ENCODE results near the gene STOX2. TPM values are rescaled to one million over a fixed set of nuclear protein-coding genes. Genes with fewer than 3 reads are reported as not detected.

STOX2 gene
- total RNA-seq, 4 donors from 2014 or later: 3.5 to 23.1 (median 7.6) TPM

DNA sequence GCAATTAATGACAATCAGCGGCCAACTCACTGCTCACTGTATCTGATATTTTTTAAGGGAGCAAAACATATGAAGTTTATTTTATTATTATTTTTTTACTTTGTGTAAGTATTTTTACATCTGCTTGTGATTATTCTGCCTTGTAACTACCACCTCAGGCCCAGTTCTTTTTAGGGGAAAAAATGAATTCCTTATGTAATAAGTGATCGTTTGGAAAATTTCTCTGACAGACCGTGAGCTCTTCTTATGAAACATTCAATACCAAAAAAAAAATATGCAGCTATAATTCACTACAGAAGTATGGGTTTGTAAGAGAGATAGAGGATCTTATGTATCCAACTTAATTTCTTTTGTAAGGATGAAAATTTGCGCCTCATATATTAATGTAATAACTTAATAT is 33.5 kb upstream of the STOX2 start:
- TF ChIP-seq POLR2A (IDR thresholded peaks at IDR 0.05): no peak
- TF ChIP-seq, protein P1, sequence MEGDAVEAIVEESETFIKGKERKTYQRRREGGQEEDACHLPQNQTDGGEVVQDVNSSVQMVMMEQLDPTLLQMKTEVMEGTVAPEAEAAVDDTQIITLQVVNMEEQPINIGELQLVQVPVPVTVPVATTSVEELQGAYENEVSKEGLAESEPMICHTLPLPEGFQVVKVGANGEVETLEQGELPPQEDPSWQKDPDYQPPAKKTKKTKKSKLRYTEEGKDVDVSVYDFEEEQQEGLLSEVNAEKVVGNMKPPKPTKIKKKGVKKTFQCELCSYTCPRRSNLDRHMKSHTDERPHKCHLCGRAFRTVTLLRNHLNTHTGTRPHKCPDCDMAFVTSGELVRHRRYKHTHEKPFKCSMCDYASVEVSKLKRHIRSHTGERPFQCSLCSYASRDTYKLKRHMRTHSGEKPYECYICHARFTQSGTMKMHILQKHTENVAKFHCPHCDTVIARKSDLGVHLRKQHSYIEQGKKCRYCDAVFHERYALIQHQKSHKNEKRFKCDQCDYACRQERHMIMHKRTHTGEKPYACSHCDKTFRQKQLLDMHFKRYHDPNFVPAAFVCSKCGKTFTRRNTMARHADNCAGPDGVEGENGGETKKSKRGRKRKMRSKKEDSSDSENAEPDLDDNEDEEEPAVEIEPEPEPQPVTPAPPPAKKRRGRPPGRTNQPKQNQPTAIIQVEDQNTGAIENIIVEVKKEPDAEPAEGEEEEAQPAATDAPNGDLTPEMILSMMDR (IDR thresholded peaks at IDR 0.05): no peak
- no peak overlapping the region for H3K27ac ChIP-seq
- no peaks in the 10 kb centered on the region for H3K9me3 ChIP-seq
- H3K4me1 ChIP-seq: peaks cover 0 to 3% (median 0%) of the 10 kb centered on the region in 4 donors
- no peaks in the 10 kb centered on the region for H3K27me3 ChIP-seq
- no peaks in the 10 kb centered on the region for H3K36me3 ChIP-seq
- H3K4me3 ChIP-seq: no peak overlapping the region
- no peak for DNase-seq

DNA sequence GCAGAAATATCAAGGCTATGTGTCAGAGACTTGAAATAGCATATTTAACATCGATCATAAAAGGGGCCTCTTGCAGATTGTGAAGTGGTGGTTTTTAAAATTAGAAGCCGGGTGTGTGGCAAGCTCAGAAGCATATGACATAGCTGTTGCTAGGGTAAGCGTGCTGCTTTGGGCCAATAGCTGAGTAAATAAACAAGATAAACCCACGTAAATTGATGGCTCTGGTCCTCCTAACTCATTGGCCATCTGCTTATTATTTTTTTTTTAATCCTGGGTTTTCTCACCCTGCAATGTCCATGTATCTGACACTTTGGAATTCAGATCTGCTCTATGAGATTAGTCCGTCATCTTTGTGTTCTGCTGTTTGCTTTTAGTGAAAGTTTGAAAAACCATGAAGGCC is 32.6 kb upstream of the STOX2 start:
- no peak for DNase-seq
- H3K36me3 ChIP-seq: no peaks in the 10 kb centered on the region
- H3K9me3 ChIP-seq: no peaks in the 10 kb centered on the region
- H3K27me3 ChIP-seq: no peaks in the 10 kb centered on the region
- no peak overlapping the region for H3K4me3 ChIP-seq
- peaks cover 0 to 3% (median 0%) of the 10 kb centered on the region in 4 donors for H3K4me1 ChIP-seq
- TF ChIP-seq, protein P1 (IDR thresholded peaks at IDR 0.05): no peak
- TF ChIP-seq POLR2A (IDR thresholded peaks at IDR 0.05): no peak
- H3K27ac ChIP-seq: no peak overlapping the region

DNA sequence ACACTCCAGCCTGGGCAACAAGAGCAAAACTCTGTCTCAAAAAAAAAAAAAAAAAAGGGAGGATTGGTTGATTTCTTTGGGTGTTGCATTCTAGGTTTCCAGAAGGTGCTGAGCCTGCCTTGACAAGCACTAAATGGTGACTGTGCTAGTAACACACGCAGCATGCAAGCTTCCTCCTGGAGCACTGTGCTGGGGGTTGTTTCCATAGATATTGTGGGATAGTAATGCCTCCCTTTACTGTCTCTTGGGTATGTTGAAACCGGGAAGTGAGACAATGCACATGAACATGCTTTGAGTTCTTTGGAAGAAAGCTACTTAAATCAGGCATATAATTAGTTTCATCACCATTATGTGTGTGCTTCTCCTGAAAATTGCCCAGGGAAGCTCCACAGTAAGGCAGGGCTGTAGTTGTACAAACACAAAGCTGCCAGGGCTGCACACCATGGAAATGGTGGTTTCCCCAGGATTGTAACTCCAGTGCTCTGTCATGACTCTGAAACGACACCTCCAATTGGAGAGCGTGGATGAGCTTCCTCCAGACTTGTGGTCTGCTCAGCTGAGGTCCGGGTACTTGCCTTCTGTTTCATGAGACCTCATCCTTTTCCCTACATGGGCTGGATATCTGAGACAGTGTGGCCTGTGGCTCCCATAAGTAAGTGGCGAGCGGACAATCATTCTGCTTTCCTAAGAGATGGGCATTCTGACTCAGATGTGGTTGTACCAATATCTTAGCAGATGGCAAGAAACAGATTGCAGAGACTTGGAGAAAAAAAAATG is 31.5 kb upstream of the STOX2 start:
- DNase-seq: no peak
- Histone ChIP-seq H3K36me3 (no peaks in the 10 kb centered on the region), H3K4me3 (no peak overlapping the region), H3K27me3 (no peaks in the 10 kb centered on the region), H3K9me3 (no peaks in the 10 kb centered on the region), H3K4me1 (peaks cover 0 to 3% (median 0%) of the 10 kb centered on the region in 4 donors), H3K27ac (no peak overlapping the region)
- TF ChIP-seq, protein P1 (IDR thresholded peaks at IDR 0.05): no peak
- no peak for TF ChIP-seq POLR2A (IDR thresholded peaks at IDR 0.05)

GRCh38 chr4:183875251-183875825 is 29.8 kb upstream of the STOX2 start:
- TF ChIP-seq, protein P1 (IDR thresholded peaks at IDR 0.05): no peak
- DNase-seq: no peak
- H3K9me3 ChIP-seq: no peaks in the 10 kb centered on the region
- no peak overlapping the region for H3K4me3 ChIP-seq
- peaks cover 0 to 3% (median 0%) of the 10 kb centered on the region in 4 donors for H3K4me1 ChIP-seq
- H3K27me3 ChIP-seq: no peaks in the 10 kb centered on the region
- H3K27ac ChIP-seq: peak overlapping the region in 2 of 4 donors; percentile 15 to 49
- no peaks in the 10 kb centered on the region for H3K36me3 ChIP-seq

- Histone ChIP-seq H3K36me3 (no peaks in the 10 kb centered on the region), H3K9me3 (no peaks in the 10 kb centered on the region), H3K27me3 (no peaks in the 10 kb centered on the region), H3K4me3 (peak overlapping the region in 3 of 4 donors; percentile 23 to 49 (median 36)), H3K4me1 (peaks cover 0 to 3% (median 0%) of the 10 kb centered on the region in 4 donors), H3K27ac (peak overlapping the region in 3 of 4 donors; percentile 32 to 49 (median 42))
- TF ChIP-seq POLR2A (IDR thresholded peaks at IDR 0.05): no peak
- TF ChIP-seq, protein P1 (IDR thresholded peaks at IDR 0.05): no peak
- peak in 1 of 3 donors; percentile 53 for DNase-seq
These were observed 28.7 kb upstream of the STOX2 start for GRCh38 chr4:183876268-183876934.

All from Peyer's patch (tissue), 4 donors.